Effector CD4-positive, alpha-beta T cell (primary cell): ENCODE data around the gene OOSP3.
"Not testable (repeated sequence)": the region's sequence is repeated elsewhere in the genome, so short reads cannot be mapped to it uniquely, and the experiment has no call there.

Experiments
- DNase-seq: peaks from one replicate; pipeline ENCODE4 v3.0.0-alpha.2; 2020

Gene OOSP3

GRCh38 chr11:59877325-59877724 lies 1.3 kb upstream of the OOSP3 start:
- no peak for DNase-seq

GRCh38 chr11:59877784-59878183 lies 798 bp upstream of the OOSP3 start:
- no peak for DNase-seq

GRCh38 chr11:59879567-59879966 lies 985 bp downstream of the OOSP3 start:
- no peak for DNase-seq

GRCh38 chr11:59883597-59883996 lies 5.0 kb downstream of the OOSP3 start:
- no peak for DNase-seq

- not testable (repeated sequence) for DNase-seq
Observed at GRCh38 chr11:59887156-59887555, 8.6 kb downstream of the OOSP3 start.

GRCh38 chr11:59891781-59892181 lies 13.2 kb downstream of the OOSP3 start:
- DNase-seq: no peak

GRCh38 chr11:59894616-59895015 lies 16.0 kb downstream of the OOSP3 start:
- DNase-seq: no peak

GRCh38 chr11:59898046-59898445 lies 19.5 kb downstream of the OOSP3 start:
- no peak for DNase-seq

GRCh38 chr11:59898650-59899049 lies 20.1 kb downstream of the OOSP3 start:
- DNase-seq: no peak

- DNase-seq: no peak
Observed at GRCh38 chr11:59899532-59899931, 20.9 kb downstream of the OOSP3 start.

- DNase-seq: no peak
Observed at GRCh38 chr11:59900366-59901126, 22.0 kb downstream of the OOSP3 start.

- DNase-seq: no peak
Observed at GRCh38 chr11:59901306-59901705, 22.7 kb downstream of the OOSP3 start.

GRCh38 chr11:59903569-59903968 lies 25.0 kb downstream of the OOSP3 start:
- not testable (repeated sequence) for DNase-seq

GRCh38 chr11:59918480-59918879 lies 39.9 kb downstream of the OOSP3 start:
- DNase-seq: no peak

- DNase-seq: no peak
Observed at GRCh38 chr11:59918987-59919589, 40.5 kb downstream of the OOSP3 start.

- DNase-seq: no peak
Observed at GRCh38 chr11:59923813-59924212, 45.2 kb downstream of the OOSP3 start.

GRCh38 chr11:59931688-59932087 lies 53.1 kb downstream of the OOSP3 start:
- DNase-seq: no peak

- no peak for DNase-seq
Observed at GRCh38 chr11:59938132-59938531, 59.5 kb downstream of the OOSP3 start, which contains the start of gene OOSP1. OOSP1 (plus strand) TSS chr11:59938432; CDS start chr11:59938455, 23 bp downstream.

GRCh38 chr11:59938718-59939117 lies 60.1 kb downstream of the OOSP3 start:
- DNase-seq: no peak

GRCh38 chr11:59939482-59939881 lies 60.9 kb downstream of the OOSP3 start:
- no peak for DNase-seq

GRCh38 chr11:59941091-59941490 lies 62.5 kb downstream of the OOSP3 start:
- no peak for DNase-seq

- DNase-seq: no peak
Observed at GRCh38 chr11:59943997-59944714, 65.6 kb downstream of the OOSP3 start.

GRCh38 chr11:59944720-59945119 lies 66.1 kb downstream of the OOSP3 start:
- no peak for DNase-seq
